ENCODE results near the gene RUNX2.
"Not testable (repeated sequence)": the region's sequence is repeated elsewhere in the genome, so short reads cannot be mapped to it uniquely, and the experiment has no call there.

RUNX2 gene

GRCh38 chr6:45647341-45648261, 319.5 kb downstream of the RUNX2 start:
- no peak for DNase-seq (ENCODE audit: low read depth, low spot score)

DNA sequence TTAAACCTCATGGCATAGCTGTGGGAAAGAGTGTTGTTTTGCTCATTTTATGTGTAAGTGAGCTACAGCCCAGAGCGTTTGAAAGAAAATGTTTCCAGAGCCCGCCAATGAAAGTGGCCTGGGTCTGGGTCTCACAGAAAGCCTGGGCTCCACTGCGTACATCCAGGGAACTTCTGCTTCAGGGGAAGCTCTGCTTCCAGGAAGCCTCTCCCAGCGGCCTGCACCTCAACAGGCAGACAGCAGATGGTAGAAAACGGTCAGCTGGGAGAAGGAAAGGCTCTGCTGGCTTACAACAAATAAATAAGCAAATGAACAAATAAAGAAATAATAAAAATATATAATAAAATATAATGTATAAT, 320.1 kb downstream of the RUNX2 start:
- no peak for DNase-seq (ENCODE audit: low read depth, low spot score)

GRCh38 chr6:45650524-45651135, 322.5 kb downstream of the RUNX2 start:
- DNase-seq (ENCODE audit: low read depth, low spot score) = no peak

GRCh38 chr6:45651301-45651700, 323.2 kb downstream of the RUNX2 start:
- no peak for DNase-seq (ENCODE audit: low read depth, low spot score)

DNA sequence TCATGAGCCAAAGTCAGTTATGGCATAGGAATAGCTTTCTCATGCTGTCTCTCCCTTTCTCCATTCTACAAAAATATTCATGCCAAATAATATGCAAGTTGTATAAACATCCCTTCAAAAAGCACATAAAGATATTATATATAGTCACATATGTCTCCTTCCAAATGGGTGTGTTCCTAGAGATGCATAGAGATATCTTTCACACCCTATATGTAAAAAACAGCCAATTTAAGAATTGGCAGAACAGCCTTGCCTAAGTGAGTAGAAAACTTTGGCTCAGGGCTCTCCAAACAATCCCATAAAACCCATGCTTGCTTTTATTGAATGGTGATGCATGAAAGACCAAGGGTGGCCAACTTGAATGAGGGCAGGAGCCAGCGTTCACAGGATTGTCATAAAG, 324.3 kb downstream of the RUNX2 start:
- DNase-seq (ENCODE audit: low read depth, low spot score) = no peak

DNA sequence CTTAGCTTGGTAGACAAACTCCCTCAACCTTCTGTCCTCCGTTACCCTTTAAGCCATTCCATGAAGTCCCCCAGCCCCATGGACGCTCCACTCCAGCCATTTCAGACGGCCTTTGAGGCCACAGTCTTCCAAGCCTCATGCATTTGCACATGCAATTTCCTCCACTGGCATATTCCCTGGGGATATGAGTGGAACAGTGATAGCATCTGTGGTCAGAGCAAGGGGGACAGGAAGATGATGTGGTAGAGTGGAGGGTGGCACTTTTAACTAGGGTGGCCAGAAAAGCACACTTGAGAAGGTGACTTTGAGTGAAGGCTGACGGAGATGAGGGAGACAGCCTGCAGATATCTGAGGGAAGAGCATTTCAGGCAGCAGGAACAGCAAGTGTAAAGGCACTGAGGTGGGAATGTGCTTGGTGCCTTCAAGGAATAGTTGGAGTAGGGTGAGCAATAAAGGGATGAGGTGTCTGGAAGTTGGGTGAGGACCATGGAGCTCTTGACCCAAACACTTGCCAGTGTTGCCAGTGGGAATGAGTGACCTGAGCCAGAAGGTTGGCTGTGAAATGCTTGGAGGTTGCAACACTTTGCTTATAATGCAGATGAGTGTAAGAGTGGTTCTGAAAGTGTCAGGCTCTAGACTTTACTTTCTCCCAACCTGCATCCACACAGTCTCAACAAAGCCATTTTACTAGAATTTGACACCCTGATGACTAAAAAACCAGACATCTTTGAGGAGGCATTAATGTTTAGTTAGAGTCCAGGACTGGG, 325.2 kb downstream of the RUNX2 start:
- DNase-seq (ENCODE audit: low read depth, low spot score) = no peak

- DNase-seq (ENCODE audit: low read depth, low spot score) = no peak
Observed at GRCh38 chr6:45654673-45655072, 326.5 kb downstream of the RUNX2 start.

- DNase-seq (ENCODE audit: low read depth, low spot score) = no peak
Observed at GRCh38 chr6:45655745-45656476, 327.8 kb downstream of the RUNX2 start.

- no peak for DNase-seq (ENCODE audit: low read depth, low spot score)
Observed at GRCh38 chr6:45657226-45657625, 329.1 kb downstream of the RUNX2 start.

DNA sequence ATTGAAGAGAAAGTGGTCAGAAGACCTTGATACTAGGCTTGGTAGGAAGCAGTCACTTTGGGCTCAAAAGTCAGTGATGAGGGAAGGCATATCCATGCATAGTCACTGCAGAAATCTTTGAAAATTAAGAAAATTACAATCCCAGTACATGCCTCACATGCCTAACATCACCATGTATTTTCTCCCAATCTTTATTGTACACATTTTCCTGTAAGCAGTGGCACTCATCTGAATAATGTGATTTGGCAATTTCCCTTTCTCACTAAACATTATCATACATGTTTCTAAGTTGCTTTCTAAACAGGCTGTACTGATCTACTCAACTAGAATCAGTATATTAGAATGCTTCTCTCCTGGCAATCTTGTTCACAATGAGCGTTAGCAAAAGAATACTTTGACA, 330.3 kb downstream of the RUNX2 start:
- DNase-seq (ENCODE audit: low read depth, low spot score) = no peak

GRCh38 chr6:45658958-45659357, 330.8 kb downstream of the RUNX2 start:
- no peak for DNase-seq (ENCODE audit: low read depth, low spot score)

DNA sequence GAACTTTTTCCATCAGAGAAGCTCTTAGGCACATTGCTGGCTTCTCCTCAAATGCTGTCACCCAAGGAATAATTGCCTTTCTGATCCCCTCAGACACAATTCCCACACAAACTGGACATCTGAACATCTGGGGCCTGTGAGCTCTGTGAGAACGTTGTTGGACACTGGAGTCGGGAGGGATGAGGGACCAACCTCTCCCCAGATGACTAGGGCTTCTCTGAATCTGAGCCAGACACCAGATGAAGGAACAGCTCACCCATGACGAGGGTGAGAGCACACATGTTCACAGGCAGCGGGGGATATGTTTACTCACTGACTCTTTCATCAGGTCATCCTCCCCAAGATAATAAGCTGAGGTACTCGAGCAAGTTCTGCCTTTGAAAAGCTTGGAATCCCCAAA, 333.5 kb downstream of the RUNX2 start:
- no peak for DNase-seq (ENCODE audit: low read depth, low spot score)

GRCh38 chr6:45663251-45664221, 335.4 kb downstream of the RUNX2 start:
- no peak for DNase-seq (ENCODE audit: low read depth, low spot score)

DNA sequence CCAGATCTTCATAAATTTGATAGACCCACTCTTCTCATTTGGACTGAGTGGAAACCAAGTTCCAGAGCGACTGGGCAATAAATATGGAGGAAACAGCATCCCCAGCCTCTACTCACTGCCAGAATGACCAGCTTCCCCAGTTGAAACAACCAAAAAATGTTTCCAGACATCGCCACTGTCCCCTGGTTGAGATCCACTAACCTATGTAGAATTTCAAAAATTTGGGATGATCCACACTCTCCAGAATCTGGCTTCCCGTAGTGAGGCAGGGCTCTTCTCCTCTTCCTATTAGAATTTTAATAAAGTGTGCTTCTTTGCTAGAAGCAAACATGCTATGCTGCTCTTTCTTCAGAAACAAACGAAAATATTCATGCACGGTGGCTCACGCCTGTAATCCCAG, 336.6 kb downstream of the RUNX2 start:
- DNase-seq (ENCODE audit: low read depth, low spot score) = no peak

DNA sequence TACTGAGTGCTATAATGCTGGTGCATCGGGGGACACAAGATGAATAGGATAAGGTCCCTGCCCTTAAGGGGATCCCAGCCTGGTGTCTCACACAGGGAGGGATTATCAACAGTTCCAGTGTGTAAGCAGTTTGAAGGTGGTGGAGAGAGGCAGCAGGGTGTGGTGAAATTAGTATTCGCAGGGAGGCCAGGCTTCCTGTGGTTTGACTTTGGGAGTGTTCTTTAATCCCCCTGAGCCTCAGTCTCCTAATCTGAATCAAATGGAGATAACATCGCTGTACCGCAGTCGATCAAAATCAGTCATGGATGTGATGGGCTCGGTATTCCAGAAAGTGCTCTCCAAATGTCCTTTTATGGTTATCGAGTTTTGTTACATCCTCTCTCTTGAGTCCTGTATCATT, 337.7 kb downstream of the RUNX2 start:
- DNase-seq (ENCODE audit: low read depth, low spot score) = no peak

DNA sequence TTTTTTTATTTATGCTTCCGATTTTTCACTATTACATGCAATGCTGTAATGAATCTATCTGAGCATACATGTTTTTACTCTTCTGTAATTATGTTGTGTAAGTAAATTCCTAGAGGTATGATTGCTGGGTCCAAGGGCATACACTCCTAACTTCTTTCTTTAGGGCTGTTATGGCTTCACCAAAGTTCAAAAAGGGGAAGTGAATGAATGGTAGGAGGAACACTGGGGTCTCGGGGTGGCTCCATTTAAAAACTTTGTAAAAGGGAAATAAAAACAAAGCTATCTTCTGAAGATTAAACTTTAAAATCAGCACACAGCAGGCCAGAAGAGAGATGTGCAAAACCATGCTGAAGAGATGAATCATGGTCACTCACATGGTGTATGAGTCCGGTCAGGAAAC, 338.7 kb downstream of the RUNX2 start:
- DNase-seq (ENCODE audit: low read depth, low spot score) = no peak

GRCh38 chr6:45667300-45667699, 339.2 kb downstream of the RUNX2 start:
- DNase-seq (ENCODE audit: low read depth, low spot score) = no peak

DNA sequence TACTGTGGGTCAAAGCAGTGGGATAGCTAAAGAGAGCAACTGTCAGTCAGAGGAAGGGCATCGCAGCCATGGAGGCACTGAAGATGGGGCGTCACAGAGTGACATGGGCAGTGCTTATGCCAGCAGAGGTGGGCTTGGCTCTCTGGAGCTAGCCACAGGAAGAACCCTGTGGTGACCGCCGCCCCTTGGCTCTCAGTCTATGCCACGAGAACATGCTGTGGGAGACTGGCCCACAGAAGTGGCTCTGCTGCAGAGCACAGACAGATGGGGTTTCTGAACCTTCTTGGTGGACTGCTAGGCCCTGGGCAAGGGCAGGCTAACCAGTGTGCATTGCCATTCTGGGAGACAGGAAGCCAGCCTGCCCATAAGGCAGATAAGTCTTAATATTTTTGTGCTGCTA, 339.6 kb downstream of the RUNX2 start:
- no peak for DNase-seq (ENCODE audit: low read depth, low spot score)

DNA sequence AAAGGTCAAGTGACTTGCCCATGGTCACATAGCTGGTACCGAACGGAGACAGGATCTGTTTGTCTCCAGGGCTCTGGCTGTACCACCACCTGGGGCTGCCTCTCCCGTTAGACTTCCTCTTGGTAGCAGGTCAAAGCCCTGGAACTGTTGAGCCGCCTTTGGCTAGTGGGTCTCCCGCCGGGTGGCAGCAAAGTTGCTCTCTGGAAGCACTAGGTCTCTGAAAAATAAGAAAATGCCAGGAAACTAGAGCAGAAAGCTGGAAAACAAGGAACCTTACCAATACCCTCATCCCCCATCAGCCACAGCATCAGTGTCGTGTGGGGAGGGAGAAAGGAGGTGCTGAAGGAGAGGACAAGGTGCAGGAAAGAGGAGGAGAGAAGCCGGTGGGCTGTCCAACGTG, 340.6 kb downstream of the RUNX2 start:
- DNase-seq (ENCODE audit: low read depth, low spot score) = no peak

- DNase-seq (ENCODE audit: low read depth, low spot score) = not testable (repeated sequence)
Observed at GRCh38 chr6:45673167-45673566, 345.0 kb downstream of the RUNX2 start.

GRCh38 chr6:45675166-45675565, 347.0 kb downstream of the RUNX2 start:
- DNase-seq (ENCODE audit: low read depth, low spot score) = not testable (repeated sequence)
